ENCODE results near the gene VRTN. TPM values are rescaled to one million over a fixed set of nuclear protein-coding genes. Genes with fewer than 3 reads are reported as not detected.

VRTN gene, protein sequence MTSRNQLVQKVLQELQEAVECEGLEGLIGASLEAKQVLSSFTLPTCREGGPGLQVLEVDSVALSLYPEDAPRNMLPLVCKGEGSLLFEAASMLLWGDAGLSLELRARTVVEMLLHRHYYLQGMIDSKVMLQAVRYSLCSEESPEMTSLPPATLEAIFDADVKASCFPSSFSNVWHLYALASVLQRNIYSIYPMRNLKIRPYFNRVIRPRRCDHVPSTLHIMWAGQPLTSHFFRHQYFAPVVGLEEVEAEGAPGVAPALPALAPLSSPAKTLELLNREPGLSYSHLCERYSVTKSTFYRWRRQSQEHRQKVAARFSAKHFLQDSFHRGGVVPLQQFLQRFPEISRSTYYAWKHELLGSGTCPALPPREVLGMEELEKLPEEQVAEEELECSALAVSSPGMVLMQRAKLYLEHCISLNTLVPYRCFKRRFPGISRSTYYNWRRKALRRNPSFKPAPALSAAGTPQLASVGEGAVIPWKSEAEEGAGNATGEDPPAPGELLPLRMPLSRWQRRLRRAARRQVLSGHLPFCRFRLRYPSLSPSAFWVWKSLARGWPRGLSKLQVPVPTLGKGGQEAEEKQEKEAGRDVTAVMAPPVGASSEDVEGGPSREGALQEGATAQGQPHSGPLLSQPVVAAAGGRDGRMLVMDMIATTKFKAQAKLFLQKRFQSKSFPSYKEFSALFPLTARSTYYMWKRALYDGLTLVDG
- not detected in 2 replicates for total RNA-seq

DNA sequence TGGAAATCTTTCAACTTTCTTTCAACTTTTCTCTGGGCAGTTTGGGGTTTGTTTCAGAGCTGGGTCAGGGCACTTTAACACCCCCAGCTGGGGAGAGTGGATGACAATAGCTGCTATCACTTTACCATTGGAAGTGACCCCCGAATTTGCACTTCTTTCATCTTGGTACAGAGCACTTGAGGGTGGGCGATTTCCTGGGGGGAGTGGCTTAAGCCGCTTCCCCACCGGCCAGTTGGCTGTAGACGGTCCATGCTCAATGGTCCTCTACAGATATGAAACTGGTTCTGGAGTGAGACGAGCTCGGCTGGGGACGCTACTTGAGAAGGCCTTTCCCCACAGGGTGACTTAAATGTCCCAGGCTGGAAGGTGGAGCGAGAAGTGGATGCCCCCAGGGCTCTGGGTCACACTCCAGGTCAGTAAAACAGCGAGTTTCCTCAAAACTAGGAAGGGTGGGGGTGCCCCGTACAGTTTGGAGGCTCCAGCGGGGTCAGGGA is at the start of gene VRTN:
Gene VRTN, plus strand, starts transcription at position 231 of the 494 bp plus-strand sequence. CDS start 8,313 bp downstream, outside the sequence.
- TF ChIP-seq, protein P1, sequence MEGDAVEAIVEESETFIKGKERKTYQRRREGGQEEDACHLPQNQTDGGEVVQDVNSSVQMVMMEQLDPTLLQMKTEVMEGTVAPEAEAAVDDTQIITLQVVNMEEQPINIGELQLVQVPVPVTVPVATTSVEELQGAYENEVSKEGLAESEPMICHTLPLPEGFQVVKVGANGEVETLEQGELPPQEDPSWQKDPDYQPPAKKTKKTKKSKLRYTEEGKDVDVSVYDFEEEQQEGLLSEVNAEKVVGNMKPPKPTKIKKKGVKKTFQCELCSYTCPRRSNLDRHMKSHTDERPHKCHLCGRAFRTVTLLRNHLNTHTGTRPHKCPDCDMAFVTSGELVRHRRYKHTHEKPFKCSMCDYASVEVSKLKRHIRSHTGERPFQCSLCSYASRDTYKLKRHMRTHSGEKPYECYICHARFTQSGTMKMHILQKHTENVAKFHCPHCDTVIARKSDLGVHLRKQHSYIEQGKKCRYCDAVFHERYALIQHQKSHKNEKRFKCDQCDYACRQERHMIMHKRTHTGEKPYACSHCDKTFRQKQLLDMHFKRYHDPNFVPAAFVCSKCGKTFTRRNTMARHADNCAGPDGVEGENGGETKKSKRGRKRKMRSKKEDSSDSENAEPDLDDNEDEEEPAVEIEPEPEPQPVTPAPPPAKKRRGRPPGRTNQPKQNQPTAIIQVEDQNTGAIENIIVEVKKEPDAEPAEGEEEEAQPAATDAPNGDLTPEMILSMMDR (IDR thresholded peaks at IDR 0.05): no peak
- ATAC-seq (ENCODE audit: low read depth) (no peak), DNase-seq (no peak)
- Mint-ChIP-seq H3K36me3 (ENCODE audit: low read depth) (no peaks in the 10 kb centered on the region), H3K4me3 (no peak within 1 kb of the TSS), H3K4me1 (no peaks in the 10 kb centered on the region), H3K9me3 (no peaks in the 10 kb centered on the region), H3K27ac (no peak within 1 kb of the TSS), H3K27me3 (peaks cover 7% of the 10 kb centered on the region)
- intact Hi-C loops (cut with micrococcal nuclease): no loop called here
- ChIA-PET CTCF (no interaction called here), POLR2A (no interaction called here)

DNA sequence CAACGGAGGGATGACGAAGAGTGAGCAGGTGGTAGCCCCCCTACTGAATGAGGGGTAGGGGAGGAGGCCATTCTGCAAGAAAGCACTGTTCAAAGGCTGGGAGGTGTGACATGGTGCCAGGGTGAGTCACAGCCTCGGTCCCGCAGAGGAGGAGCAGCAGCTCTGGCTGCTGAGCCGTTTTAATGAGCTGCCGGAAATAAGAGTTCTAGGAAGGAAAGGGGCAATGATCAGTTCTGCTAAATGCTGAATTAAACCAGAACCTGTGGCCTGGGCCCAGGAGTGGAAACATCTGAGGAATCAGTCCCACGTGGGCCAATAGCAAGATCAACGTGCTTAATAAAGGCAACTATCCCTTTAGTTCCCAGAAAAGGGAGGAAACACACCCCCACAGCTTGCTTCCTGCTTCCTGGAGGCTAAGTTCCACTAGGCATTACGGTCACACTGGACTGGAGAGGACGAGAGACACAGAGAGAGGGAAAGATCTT is 49.2 kb upstream of the VRTN start:
- no peak for DNase-seq
- CTCF ChIA-PET: no interaction called here
- Mint-ChIP-seq H3K27ac (no peak overlapping the region), H3K27me3 (no peaks in the 10 kb centered on the region), H3K36me3 (ENCODE audit: low read depth) (peaks cover 56% of the 10 kb centered on the region), H3K4me3 (no peak overlapping the region), H3K4me1 (peaks cover 26% of the 10 kb centered on the region), H3K9me3 (no peaks in the 10 kb centered on the region)
- TF ChIP-seq, protein P1 (IDR thresholded peaks at IDR 0.05): no peak
- POLR2A ChIA-PET: no interaction called here
- intact Hi-C loops (cut with micrococcal nuclease): no loop called here
- ATAC-seq (ENCODE audit: low read depth): no peak

DNA sequence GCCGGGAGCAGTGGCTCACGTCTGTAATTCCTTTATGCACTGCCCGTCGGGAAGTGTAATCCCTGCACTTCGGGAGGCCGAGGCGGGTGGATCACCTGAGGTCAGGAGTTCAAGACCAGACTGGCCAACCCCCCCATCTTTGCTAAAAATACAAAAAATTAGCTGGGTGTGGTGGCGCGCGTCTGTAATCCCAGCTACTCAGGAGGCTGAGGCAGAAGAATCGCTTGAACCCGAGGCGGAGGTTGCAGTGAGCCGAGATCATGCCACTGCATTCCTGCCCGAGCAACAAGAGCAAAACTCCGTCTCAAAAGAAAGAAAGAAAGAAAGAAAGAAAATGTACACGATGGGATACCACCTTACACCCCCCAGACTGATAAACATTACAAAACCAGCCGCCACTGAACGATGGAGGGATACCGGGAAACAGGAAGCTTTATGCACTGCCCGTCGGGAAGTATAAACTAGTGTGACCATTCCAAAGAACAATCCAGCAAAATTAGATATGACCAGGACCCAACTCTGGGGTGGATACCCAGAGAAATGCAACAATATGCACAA is 46.6 kb upstream of the VRTN start:
- H3K4me1 Mint-ChIP-seq: peaks cover 26% of the 10 kb centered on the region
- ChIA-PET CTCF (no interaction called here), POLR2A (interaction anchor here (0.8 kb wide), 1 partner anchor 1244 kb away, joined by 3 read pairs; the partner anchor contains the start of gene RBM25)
- no peaks in the 10 kb centered on the region for H3K9me3 Mint-ChIP-seq
- TF ChIP-seq, protein P1 (IDR thresholded peaks at IDR 0.05): no peak
- peak overlapping the region; percentile 96 for H3K4me3 Mint-ChIP-seq
- DNase-seq (no peak), ATAC-seq (ENCODE audit: low read depth) (no peak)
- no peaks in the 10 kb centered on the region for H3K27me3 Mint-ChIP-seq
- H3K36me3 Mint-ChIP-seq (ENCODE audit: low read depth): peaks cover 33% of the 10 kb centered on the region
- peak overlapping the region; percentile 3 for H3K27ac Mint-ChIP-seq
- intact Hi-C loops (cut with micrococcal nuclease): loop anchor here (1.0 to 10.0 kb wide), 4 partner anchors 45 to 993 kb away; partner anchors contain the start of gene DLST

DNA sequence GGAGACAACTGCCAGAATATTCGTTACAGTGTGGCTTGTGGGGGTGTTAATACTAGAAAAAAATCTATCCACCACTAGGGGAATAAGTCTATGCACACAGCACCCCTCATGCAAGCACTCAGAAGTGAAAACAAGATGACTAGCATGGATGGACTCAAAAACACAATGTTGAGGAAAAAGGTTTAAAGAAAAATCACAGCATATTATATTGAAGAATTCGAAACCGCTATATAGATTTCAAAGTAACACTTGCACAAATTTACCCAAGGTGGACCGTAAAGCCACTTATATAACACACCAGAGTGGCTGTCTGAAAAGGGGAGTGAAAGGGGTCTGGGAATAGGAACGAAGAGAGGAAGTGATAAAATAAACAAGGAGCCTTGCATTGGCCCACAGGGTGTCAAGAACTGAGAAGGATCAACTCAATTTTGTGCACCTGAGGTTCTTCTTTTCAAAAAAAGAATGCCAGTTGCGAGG is 46.1 kb upstream of the VRTN start:
- Mint-ChIP-seq H3K4me3 (peak overlapping the region; percentile 96), H3K4me1 (peaks cover 26% of the 10 kb centered on the region), H3K9me3 (no peaks in the 10 kb centered on the region), H3K27ac (peak overlapping the region; percentile 94), H3K36me3 (ENCODE audit: low read depth) (peaks cover 30% of the 10 kb centered on the region), H3K27me3 (no peaks in the 10 kb centered on the region)
- no peak for DNase-seq
- TF ChIP-seq, protein P1 (IDR thresholded peaks at IDR 0.05): no peak
- intact Hi-C loops (cut with micrococcal nuclease): loop anchor here (1.0 to 10.0 kb wide), 4 partner anchors 45 to 993 kb away; partner anchors contain the start of gene DLST
- POLR2A ChIA-PET: interaction anchor here (0.8 to 1.0 kb wide), 2 partner anchors 191 to 1244 kb away, joined by 3 to 5 read pairs; partner anchors contain the start of genes ISCA2, NPC2 and RBM25
- CTCF ChIA-PET: interaction anchor here (0.6 to 1.7 kb wide), 2 partner anchors 177 to 191 kb away, joined by 3 to 4 read pairs; partner anchors contain the start of genes ISCA2 and NPC2
- peak; percentile 47 for ATAC-seq (ENCODE audit: low read depth)

Data from activated B cell treated with CpG ODN at 0.5 μM for 24 hours (primary cell).